ENCODE data around the gene TUBA4B.
A peak's percentile ranks its signal among the peaks of the same experiment; 100 is the strongest.
"Not testable (repeated sequence)": the region's sequence is repeated elsewhere in the genome, so short reads cannot be mapped to it uniquely, and the experiment has no call there.

The TUBA4B gene

DNA sequence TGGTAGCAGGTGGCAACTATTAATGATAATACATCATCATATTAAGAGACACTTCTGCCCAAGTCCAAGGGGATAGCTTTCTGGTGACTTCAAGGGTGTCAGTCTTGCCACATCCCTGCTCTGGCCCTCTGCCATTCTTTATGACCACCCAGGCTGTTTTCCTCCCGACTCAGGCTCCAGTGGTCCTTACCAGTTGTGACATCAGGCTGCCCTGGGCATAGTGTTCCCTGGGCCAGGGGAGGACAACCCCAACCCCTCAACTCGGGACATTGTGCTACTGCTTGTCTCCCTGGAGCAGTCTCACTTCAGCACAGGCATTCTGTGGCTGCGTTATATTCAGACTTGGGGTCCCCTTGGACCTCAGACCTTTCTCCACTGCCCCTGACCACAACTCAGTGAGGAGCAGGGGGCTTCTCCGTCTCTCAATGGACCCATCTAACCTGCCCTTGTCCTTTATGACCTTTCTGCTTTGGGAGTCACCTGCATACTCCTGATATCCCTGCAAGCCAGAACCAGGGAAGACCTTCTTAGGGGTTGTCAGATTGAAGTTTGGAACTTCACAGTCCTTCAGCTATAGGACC is 39.0 kb downstream of the TUBA4B start:
- no peak for DNase-seq

DNA sequence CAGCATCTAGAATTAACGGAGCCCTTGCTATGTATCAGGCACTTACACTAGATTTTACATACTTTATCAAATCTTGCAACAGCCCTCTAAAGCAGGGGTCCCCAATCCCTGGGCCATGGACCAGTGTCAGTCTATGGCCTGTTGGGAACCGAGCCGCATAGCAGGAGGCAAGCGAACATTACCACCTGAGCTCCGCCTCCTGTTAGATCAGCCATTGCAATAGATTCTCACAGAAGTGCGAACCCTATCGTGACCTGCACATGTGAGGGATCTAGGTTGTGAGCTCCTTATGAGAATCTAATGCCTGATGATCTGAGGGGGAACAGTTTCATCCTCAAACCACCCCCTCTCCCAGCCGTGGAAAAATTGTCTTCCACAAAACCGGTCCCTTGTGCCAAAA is 39.6 kb downstream of the TUBA4B start:
- no peak for DNase-seq

DNA sequence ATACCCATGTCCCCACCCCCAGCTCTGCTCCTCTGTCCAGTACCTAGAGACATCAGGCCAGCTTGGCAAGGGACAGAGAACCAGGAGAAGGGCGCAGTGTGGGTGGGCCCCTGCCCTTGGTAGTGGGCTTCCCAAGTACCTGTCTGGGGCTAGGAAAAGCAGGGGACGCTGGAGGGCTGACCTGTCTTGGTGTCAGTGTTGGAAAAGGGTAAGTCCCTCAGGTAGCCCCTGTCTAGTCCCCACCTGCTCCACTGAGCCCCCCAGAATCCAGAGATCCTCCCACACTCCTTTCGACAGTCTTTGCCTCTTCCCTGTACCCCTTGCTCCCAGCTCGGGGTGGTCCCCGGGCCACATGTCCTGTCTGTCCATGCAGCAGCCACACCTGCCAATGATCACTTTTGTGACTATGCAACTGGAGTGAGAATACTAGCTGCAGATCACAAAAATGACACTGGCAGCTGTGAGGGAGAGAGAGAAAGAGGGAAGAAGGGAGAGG is 40.7 kb downstream of the TUBA4B start:
- DNase-seq: no peak

DNA sequence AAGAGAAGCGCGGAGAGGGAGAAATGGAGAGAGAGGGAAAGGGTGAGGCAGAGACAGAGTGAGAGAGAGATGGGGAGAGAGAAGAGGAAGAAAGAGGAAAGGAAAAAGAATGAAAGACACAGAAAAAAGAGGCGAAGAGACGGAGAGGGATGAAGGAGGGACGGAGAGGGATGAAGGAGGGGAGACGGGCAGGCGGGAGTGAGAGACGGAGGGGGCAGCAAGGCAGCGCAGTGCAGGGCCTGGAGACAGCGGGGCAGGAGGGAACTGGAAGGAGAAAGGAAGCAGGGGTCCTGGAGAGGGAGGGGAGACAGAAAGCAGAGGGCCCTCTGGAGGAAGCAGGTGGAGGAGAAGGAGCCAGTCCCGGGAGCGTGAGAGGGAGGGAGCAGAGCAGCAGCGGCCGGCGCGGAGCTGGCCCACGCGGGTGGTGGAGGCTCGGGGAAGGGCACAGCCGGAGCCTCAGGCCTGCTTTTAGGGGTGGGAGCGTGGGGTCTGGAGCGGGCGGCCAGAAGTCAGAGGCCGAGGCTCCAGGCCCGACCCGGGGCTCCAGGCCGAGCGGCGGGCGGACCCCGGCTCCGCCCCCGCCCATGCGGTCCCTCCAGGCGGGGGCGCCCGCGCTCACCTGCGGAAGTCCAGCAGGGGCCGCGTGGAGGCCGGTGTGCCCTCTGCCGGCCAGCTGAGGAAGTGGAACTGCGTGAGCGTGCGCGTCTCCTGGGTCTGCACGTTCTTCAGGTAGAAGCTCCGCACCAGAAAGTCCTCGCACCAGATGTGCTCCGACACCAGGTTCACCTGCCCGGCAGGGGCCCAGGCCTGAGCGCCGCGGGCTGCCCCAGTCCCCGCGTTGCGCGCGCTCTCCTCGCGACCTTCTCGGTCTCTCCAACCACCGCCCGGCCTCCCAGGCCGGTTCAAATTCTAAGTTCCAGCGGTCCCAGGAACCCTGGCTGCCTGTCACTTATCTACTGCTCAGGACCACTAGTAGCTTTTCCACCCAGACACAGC is 41.6 kb downstream of the TUBA4B start:
- DNase-seq: peak; percentile 72 to 77

DNA sequence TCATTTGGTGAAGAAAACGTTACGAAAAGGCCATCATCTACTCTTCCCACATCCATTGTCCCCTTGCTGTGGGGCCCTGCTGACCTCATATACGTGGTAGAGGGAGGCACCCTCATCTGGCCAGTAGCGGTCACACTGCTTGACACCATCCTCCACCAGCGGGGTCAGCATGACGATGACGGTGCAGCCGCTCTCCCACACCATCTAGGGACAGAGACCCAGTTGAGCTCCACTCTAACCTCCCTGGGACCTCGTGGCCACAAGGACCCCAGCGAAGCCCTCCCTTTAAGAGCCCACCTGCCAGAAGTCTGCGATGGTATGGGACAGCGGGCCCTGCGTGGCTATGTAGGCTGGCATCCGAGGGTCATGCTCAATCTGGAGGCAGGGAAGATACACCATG is 43.1 kb downstream of the TUBA4B start:
- no peak for DNase-seq

DNA sequence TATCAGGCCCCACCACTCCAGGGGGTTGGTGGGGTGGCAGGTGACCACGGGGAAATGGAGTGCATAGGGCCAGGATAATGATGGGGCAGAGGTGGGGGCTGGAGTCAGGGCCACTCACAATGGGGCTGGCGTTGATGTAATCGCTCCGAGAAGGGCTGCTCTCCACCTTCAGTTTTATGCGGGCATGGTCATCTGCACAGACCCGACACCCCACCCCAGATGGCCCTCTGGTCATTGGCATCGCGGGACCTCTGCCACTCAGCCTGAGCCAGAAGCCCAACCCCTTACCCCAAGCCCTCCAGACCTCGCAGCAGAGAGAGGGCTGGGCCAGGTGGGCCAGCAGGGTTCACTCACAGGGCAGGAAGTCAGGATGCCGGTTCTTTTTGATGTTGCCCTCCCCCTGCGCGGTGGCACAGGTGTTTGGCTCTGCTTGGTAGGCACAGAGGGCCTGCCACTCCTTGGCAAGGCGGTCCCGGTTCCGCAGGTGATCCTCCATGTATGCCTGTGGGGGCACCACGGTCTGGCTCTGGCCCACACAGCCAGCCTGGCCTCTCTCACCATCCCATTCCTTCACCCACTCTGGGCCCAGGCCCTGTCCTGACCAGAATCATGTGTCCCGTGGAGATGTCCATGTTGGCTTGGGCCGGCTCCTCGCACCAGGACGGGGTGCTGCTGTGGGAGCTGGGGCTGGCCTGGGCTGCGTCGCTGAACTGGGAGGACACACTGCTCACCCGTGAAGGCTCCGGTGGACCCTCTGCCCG is 43.8 kb downstream of the TUBA4B start:
- no peak for DNase-seq

DNA sequence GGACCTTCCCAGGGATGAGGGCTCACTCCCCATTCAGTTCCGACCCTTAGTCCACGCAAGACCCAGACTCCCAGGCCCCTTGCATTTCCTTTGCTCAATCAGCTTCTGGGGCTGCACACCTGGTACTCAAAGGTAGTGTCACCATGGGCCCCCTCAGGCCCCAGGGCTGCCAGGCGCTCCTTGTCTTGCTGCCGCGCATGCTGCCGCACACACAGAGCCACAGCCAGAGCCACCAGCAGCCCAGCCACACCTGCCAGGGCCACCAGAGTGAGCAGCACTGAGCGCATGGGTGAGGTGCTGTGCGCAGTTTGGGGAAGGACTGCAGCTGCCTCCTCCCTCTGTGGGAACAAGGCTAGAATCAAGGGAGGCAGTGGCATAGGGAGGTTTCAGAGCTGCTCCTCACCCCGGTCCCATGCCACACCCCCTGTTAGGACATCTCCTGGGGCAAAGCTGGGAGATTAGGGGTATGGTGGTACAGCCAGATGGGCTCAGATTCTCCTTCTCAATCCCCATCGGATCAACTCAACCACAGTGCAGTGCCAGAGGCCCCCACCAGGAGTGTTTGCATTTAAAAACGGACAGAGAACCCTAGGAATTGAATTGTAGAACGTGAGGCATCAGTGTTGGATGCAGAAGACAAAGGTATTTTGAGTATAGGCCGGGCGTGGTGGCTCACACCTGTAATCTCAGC is 44.9 kb downstream of the TUBA4B start:
- DNase-seq: no peak

DNA sequence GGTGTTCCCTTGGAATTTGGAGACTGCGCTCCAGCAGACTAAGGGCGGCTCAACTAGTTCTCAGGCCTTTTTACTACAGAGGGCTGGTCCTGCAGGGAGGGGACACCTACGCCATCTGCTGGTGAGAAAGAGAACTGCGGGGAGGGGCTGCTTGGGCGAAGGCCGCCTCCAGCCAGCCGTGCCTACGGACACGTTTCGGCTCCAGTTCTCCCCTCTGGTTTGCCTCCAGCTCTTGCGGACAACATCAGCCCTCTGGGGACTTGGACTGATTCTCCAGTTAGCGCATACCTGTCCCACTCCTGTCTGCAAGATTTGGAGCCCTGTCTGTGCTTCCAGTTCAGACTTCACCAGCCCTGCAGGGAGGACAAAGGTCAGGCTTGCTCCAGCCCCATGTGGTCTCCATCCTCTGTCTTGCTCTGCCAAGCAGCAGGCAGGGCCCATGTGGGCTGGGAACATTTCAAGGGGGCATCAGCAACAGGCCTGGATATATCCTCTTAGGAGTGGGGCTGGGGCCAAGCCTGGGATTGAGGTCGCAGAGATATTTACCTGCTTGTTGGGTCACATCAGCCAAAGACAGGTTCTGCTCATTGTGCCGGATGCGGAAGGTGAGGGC is 45.8 kb downstream of the TUBA4B start:
- peak; percentile 76 to 83 for DNase-seq

DNA sequence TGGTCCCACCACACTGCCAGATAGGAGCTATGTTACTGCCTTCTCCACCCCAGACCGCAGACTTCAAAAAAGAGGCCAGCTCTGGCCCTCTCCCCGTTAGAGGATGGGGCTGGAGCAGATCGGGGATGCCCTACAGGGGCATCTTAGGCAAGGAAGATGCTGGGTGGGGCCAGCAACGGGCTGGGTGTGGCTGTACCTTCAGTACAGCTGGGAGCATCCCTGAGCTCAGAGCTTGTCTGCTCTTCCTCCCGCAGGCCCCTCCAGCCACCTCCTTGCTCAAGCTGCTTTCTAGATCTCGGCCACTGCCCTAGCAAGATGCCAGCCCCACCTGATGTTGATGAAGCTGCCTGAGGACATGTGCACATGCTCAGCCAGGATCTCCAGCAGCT is 46.3 kb downstream of the TUBA4B start:
- DNase-seq: no peak

DNA sequence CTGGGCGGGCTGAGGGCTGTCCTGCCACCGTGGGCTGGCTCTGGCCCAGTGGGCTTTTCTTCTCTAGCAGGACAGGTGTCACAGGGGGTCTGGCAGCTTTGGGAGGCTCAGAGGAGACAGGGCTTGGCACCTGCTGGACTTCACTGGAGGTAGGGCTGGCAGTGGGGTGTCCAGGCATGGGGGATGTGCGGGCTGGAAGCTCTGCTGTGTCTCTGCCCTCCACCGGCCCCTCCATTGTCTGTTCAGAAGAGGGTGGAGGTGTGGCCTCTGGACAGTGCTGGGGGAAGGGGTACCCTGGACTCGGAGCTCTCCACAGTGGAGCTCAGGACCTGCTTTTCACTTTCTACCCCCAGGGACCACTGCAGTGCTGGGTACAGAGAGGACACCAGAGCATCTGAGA is 47.0 kb downstream of the TUBA4B start:
- DNase-seq: no peak

DNA sequence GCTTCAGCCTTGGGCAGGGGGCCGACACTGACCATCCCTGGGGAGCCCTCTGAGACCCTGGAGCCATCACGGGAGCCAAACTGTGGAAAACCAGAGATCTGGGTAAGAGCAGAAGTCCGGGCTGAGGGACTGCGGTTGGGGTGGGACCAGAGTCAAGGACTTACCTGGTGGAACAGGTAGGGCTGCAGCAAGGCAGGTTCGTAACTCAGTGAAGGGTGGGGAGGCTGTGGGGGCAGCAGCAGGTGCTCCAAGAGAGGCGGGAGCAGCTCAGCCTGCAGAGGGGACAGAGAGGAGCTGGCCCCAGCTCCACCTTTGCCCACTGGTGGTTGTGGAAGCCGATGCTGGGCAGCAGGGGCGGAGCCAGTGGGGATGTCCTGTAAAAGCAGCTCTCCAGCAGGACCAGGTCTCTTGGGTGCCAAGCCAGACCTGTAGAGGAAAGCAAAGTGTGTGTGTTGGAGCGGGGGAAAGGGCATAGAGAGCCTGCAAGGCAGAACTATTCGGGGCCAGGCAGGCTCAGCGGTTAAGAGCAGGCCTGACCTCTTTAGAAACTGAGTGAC is 49.4 kb downstream of the TUBA4B start:
- DNase-seq: no peak

DNA sequence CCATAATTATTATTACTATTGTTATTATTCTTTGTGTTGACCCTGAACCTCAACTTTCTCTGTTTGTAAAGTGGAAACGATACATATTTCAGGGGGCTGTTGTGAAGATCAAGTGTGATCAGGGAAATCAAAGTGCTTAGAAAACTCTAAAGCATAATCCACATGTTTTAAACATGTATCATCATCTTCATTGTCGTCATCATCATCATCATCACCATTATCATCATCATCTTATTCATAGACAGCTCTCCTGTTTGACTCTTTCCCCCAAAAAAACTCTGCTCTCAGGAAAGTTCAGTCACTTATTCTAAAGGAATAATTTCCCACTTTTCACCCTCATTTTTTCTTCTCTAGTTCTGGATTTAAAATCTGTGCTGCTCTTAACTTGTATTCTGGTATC is 51.2 kb downstream of the TUBA4B start:
- no peak for DNase-seq

DNA sequence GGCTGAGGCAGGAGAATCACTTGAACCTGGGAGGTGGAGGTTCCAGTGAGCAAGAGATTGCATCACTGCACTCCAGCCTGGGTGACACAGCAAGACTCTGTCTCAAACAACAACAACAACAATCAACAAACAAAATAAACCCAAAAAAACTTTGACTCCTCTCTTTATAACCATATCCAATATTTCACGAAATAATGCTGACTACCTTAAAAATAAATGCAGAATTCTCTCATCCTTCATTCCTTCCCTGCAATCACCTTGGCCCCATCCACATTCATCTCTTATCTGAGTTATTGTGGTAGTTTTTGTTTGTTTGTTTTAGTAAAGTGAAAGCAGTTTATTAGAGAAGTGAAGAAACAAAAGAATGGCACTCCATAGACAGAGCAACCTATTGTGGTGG is 53.0 kb downstream of the TUBA4B start:
- DNase-seq: no peak

DNA sequence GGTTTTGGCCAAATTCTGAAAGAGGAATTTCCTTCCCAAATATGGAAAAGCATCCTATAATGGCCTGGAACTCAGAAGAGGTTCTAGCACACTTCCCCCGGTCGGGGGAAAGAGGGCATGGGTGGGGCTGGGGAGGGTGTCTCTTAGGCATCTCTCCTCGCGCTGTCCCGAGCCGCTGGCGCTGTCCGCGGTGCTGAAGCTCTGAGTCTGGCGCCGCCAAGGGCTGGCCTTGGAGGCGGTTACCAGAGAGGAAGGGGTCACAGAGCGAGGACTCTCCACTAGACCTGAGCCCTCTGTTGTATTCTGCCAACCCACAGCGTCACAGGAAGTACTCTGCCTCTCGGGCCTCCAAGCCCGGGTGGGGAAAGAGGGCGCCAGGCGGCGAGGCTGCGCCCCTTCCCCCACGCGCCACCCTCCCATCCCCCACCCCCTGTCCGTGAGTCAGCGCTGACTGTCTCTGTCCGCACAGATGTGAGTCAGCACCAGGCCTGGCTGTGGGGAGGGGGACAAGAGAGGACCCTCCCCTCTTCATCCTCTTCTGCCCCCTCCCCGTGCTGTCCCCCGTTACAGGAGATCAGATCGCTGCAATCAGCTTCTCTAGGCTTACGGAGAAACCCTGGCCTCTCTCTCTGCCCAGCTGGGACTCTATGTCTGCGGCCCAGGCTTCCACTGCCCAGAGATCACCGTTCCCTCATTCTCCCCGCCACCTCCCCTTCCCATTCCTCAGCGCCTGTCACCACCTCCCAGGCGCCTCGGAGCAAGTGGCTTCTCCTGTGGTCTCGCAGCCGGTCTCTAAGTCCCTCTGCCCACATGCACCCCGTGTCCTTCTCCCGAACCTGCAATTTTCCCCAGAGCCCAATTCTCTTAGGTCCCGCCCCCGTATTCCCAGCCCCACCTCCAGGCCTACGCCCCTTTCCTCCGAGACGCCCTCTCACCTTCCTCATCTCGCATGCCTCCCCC is 55.4 kb downstream of the TUBA4B start:
- DNase-seq: no peak

DNA sequence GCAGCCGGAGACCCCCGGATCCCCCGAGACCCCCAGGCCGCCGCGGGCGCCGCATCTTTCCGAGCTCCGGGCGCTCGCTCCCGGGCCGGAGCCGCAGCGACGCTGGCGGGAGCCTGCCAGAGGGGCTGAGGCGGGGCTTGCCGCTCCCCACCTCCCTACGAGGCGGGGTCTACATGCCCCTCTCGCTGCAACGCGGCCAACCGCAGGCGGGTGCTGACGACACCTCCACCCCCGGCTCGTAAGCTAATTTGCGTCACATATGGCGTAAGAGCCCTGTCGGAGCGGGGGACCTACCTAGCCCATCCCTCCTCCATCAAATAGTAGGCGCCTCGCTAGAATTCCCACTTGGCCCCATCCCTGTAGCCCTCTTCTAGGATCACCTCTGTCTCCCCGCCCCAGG is 56.2 kb downstream of the TUBA4B start, which contains the start of gene PTPRN:
PTPRN (minus strand) TSS at position 124 of the 400 bp plus-strand sequence; CDS start at position 55, 69 bp downstream.
- DNase-seq: no peak

DNA sequence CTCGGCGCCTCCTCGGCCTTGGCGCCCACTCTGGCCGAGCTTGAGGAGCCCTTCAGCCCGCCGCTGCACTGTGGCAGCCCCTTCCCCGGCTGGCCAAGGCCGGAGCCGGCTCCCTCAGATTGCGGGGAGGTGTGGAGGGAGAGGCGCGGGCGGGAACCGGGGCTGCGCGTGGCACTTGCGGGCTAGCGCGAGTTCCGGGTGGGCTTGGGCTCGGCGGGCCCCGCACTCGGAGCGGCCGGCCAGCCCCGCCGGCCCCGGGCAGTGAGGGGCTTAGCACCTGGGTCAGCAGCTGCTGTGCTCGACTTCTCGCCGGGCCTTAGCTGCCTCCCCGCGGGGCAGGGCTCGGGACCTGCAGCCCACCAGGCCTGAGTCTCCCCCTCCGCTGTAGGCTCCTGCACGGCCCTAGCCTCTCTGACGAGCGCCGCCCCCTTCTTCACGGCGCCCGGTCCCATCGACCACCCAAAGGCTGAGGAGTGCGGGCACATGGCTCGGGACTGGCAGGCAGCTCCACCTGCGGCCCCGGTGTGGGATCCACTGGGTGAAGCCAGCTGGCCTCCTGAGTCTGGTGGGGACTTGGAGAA is 59.7 kb downstream of the TUBA4B start:
- not testable (repeated sequence) for DNase-seq

DNA sequence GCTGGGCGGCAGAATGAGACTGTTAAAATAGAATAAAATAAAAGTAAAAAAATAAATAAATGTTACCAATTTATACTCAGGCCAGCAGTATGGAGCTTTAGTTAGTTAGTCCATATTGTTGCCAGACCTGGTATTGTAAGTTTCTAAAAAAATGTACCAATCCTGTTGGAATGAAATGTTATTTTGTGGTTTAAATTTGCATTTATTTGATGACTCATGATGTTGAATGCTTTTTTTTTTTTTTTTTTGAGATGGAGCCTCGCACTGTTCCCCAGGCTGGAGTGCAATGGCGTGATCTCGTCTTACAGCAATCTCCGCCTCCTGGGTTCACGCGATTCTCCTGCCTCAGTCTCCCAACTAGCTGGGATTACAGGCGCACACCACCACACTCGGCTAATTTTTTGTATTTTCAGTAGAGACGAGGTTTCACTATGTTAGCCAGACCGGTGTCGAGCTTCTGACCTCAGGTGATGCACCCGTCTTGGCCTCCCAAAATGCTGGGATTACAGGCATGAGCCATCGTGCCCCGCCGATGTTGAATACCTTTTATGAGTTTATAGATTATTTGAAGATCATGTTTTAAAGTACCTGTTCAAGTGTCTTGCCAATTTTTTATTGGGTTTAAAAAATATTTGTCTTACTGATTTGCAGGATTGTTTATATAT is 61.9 kb downstream of the TUBA4B start:
- DNase-seq: no peak

Measured in hippocampal formation (tissue), 2 donors.